GM23338 (cell line): ENCODE measurements around the gene P2RX7.

Experiments
- CTCF ChIP-seq, 2 experiments: fragments of 200-600 bp in 1 of 2; sonication (generic) in 1 of 2; conservative IDR thresholded peaks; 2 replicates each; pipeline versions ENCODE4 v1.5.1 to v1.6.1; 2016 to 2017; ENCODE audit warnings: antibody characterized with exemption in 2 of 2, low read depth in 2 of 2, mild to moderate bottlenecking in 2 of 2, moderate library complexity in 1 of 2
- EZH2phosphoT487 ChIP-seq: fragments of 200-600 bp; sonication (generic); IDR thresholded peaks from one replicate; pipeline ENCODE4 v1.8.1; 2018; ENCODE audit warnings: antibody characterized with exemption; ENCODE audit not compliant: unreplicated experiment
- JUNB ChIP-seq: IDR thresholded peaks from one replicate; pipeline ENCODE4 v1.6.1; 2016; ENCODE audit warnings: antibody characterized with exemption; ENCODE audit not compliant: unreplicated experiment
- POLR2AphosphoS5 ChIP-seq: IDR thresholded peaks from 2 replicates; pipeline ENCODE4 v1.6.1; 2016; ENCODE audit warnings: antibody characterized with exemption, low read depth
- REST ChIP-seq: IDR thresholded peaks from one replicate; pipeline ENCODE4 v1.6.1; 2018; ENCODE audit warnings: antibody characterized with exemption; ENCODE audit not compliant: unreplicated experiment

- TF ChIP-seq REST (no peak), POLR2AphosphoS5 (no peak), CTCF (conservative IDR thresholded peaks at IDR 0.05; ENCODE audit: low read depth in 2 of 2) (no peak), EZH2phosphoT487 (no peak), JUNB (no peak)
Measured at GRCh38 chr12:121203482-121203881, 70.8 kb downstream of the P2RX7 start.
